Endothelial cell of umbilical vein (primary cell): ENCODE results near the gene LGI2. TPM values are rescaled to one million over a fixed set of nuclear protein-coding genes. Genes with fewer than 3 reads are reported as not detected.

Experiments used
- BruUV-seq: library from RNA; stranded (reverse); fragments of 400-500 nt; replicated peaks from 2 replicates; lab custom pipeline; 2021; lab: Mats Ljungman, UMichigan
- CTCF ChIA-PET: fragments of 300-600, 350-600 bp; sonication (Branson Sonifier 250); formaldehyde crosslinking; loops from one replicate; lab custom pipeline; 2021; ENCODE audit warnings: antibody characterized with exemption, inconsistent platforms; lab: Charles Lee
- POLR2A ChIA-PET: fragments of 300-600, 350-600 bp; sonication (Branson Sonifier 250); formaldehyde crosslinking; loops from one replicate; lab custom pipeline; 2021; ENCODE audit warnings: antibody characterized with exemption, inconsistent platforms; lab: Charles Lee
- DNase-seq: peaks from one replicate; pipeline ENCODE4 v3.0.0-alpha.2; 2011; ENCODE audit warnings: low read depth, low spot score
- FAIRE-seq: peaks from 2 replicates; lab custom pipeline; 2011; peaks lifted over from hg19 to GRCh38; lab: Jason Lieb, UNC
- H2AFZ ChIP-seq: 2 replicates; pipeline ENCODE4 v1.6.0; 2012; ENCODE audit warnings: low read depth, low read length, control low read depth, inconsistent platforms
- H3K27ac ChIP-seq: 2 replicates; pipeline ENCODE4 v1.5.1; 2011; ENCODE audit warnings: low read depth, mild to moderate bottlenecking, control low read depth, low read length, moderate library complexity; ENCODE audit not compliant: insufficient read depth
- H3K27me3 ChIP-seq, 2 experiments: 2 replicates each; pipeline versions ENCODE4 v1.6.0 to v1.6.1; 2011; ENCODE audit warnings: low read length in 2 of 2, mixed read lengths in 1 of 2; ENCODE audit not compliant: control insufficient read depth in 2 of 2, insufficient read depth in 2 of 2
- H3K36me3 ChIP-seq, 2 experiments: 2 replicates in 1 of 2; 3 replicates in 1 of 2; pipeline ENCODE4 v1.5.1; 2011; ENCODE audit warnings: low read length in 2 of 2, mild to moderate bottlenecking in 1 of 2, moderate library complexity in 1 of 2; ENCODE audit not compliant: control insufficient read depth in 2 of 2, insufficient read depth in 2 of 2; ENCODE audit errors: extremely low read depth in 1 of 2
- H3K4me1 ChIP-seq: 3 replicates; pipeline ENCODE4 v1.5.1; 2011; ENCODE audit warnings: mild to moderate bottlenecking, low read length; ENCODE audit not compliant: control insufficient read depth, insufficient read depth; ENCODE audit errors: extremely low read depth
- H3K4me2 ChIP-seq: 2 replicates; pipeline ENCODE4 v1.6.1; 2011; ENCODE audit warnings: low read length, control low read depth, mixed read lengths; ENCODE audit not compliant: insufficient read depth
- H3K4me3 ChIP-seq, 3 experiments: fragments of 200-600 bp in 1 of 3; sonication (generic), shearing (Covaris generic) in 1 of 3; replicated peaks in 1 of 3; 2 replicates each; pipeline ENCODE4 v1.5.1; 2011 to 2016; ENCODE audit warnings: control low read depth in 3 of 3, low read length in 3 of 3, mild to moderate bottlenecking in 2 of 3, inconsistent platforms in 1 of 3, low read depth in 1 of 3, moderate library complexity in 1 of 3; ENCODE audit not compliant: insufficient read depth in 1 of 3
- H3K79me2 ChIP-seq: 2 replicates; pipeline ENCODE4 v1.6.0; 2012; ENCODE audit warnings: low read length, inconsistent platforms; ENCODE audit not compliant: control insufficient read depth, insufficient read depth
- H3K9ac ChIP-seq: replicated peaks from 2 replicates; pipeline ENCODE3; 2011; ENCODE audit warnings: low read length, control low read depth; ENCODE audit not compliant: insufficient read depth; ENCODE audit errors: extremely low read depth
- H3K9me1 ChIP-seq: replicated peaks from 3 replicates; pipeline ENCODE4 v1.6.0; 2011; ENCODE audit warnings: mild to moderate bottlenecking, low read length; ENCODE audit not compliant: control insufficient read depth, insufficient read depth; ENCODE audit errors: extremely low read depth
- H3K9me3 ChIP-seq: replicated peaks from 2 replicates; pipeline ENCODE4 v1.5.1; 2012; ENCODE audit warnings: low read length, inconsistent platforms; ENCODE audit not compliant: control insufficient read depth, insufficient read depth
- H4K20me1 ChIP-seq: replicated peaks from 2 replicates; pipeline ENCODE3; 2011; ENCODE audit warnings: mild to moderate bottlenecking, low read length; ENCODE audit not compliant: control insufficient read depth, insufficient read depth; ENCODE audit errors: extremely low read depth
- EZH2 ChIP-seq: IDR thresholded peaks from 2 replicates; pipeline ENCODE4 v1.6.1; 2012; ENCODE audit warnings: borderline replicate concordance, low read depth, mild to moderate bottlenecking, moderate library complexity, low read length, inconsistent platforms; ENCODE audit not compliant: severe bottlenecking
- FOS ChIP-seq: IDR thresholded peaks from 2 replicates; pipeline ENCODE4 v1.6.1; 2011; ENCODE audit warnings: mild to moderate bottlenecking, low read length, moderate library complexity, borderline replicate concordance; ENCODE audit not compliant: insufficient read depth
- GATA2 ChIP-seq: IDR thresholded peaks from 2 replicates; pipeline ENCODE4 v1.7.0; 2011; ENCODE audit warnings: low read depth, mild to moderate bottlenecking, moderate library complexity, mixed read lengths, low read length; ENCODE audit not compliant: insufficient read length, insufficient read depth
- JUN ChIP-seq: IDR thresholded peaks from 2 replicates; pipeline ENCODE4 v1.6.1; 2011; ENCODE audit warnings: borderline replicate concordance, low read depth; ENCODE audit not compliant: insufficient read length, insufficient read depth
- MAX ChIP-seq: IDR thresholded peaks from 2 replicates; pipeline ENCODE4 v1.6.1; 2011; ENCODE audit not compliant: insufficient read depth, insufficient read length
- MYC ChIP-seq: IDR thresholded peaks from one replicate; pipeline ENCODE4 v1.6.1; 2011; ENCODE audit warnings: mild to moderate bottlenecking, low read depth, low read length
- POLR2A ChIP-seq: IDR thresholded peaks from 2 replicates; pipeline ENCODE4 v1.6.1; 2012; ENCODE audit warnings: low read depth, mild to moderate bottlenecking, control low read depth, low read length
- POLR2AphosphoS5 ChIP-seq: IDR thresholded peaks from 2 replicates; pipeline ENCODE4 v1.6.1; 2012; ENCODE audit warnings: low read depth, mild to moderate bottlenecking, control low read depth, low read length, moderate library complexity; ENCODE audit not compliant: insufficient read depth
- dilution Hi-C: fragments of 300-500 bp; cut with MboI; formaldehyde crosslinking; loops from one replicate; pipeline ENCODE4 v1.15.0; 2019; ENCODE audit warnings: low sequenced_read_pairs; ENCODE audit not compliant: extremely low pct_ligation_motif_present
- intact Hi-C: fragments of 100-400 bp; cut with micrococcal nuclease; formaldehyde crosslinking; loops from one replicate; pipeline ENCODE4 v1.10.0; 2022
- polyA plus RNA-seq, 4 experiments: library from polyadenylated mRNA; depleted of rRNA in 3 of 4; stranded (reverse) in 3 of 4; unstranded in 1 of 4; fragments of >200 nt; gene quantifications; 2 replicates each; pipeline versions ENCODE4 v1.2.1 to v1.2.3, GENCODE V29; 2011 to 2012; ENCODE audit warnings: missing spikeins in 1 of 4
- total RNA-seq: library from RNA; stranded (reverse); gene quantifications from 2 replicates; pipeline ENCODE4 v1.2.3, GENCODE V29; 2021
- TF ChIP-seq, protein P1 (sequence below), 2 donors: IDR thresholded peaks; 1 replicate in 1 of 2; 2 replicates in 1 of 2; pipeline ENCODE4 v1.5.1; 2011; ENCODE audit warnings: low read length in 2 of 2, mild to moderate bottlenecking in 2 of 2, moderate library complexity in 2 of 2, control low read depth in 1 of 2, inconsistent platforms in 1 of 2, low read depth in 1 of 2; ENCODE audit not compliant: insufficient read depth in 1 of 2; ENCODE audit errors: extremely low read depth in 1 of 2

LGI2 gene
- total and polyA plus RNA-seq, 2 donors (not counting 3 experiments of a cell fraction or from before 2014, with no cell fraction given), result not detected

DNA sequence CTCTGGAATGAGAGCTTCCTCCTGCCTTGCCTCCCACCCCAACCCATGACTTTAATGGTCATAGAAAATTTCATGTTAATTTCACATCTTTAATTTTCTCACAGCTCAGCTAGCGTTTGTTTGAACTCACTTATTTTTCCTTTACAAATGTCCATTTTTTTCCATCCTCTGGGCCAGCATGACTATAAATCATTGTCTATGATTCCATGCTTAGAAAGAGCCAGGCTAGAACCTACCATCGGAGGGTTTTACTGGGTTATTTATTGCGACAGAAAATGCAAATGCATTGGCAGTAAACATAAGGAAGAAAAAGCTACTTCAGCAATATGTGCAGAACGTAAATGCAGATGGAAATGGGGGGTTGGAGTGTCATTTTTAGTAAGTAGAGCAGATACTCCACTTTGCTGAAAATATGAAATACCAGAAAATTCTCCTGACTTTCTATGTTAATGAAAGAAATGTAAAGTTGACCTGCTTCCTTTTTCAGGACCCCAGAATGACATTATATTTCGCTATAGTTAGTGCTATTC is 37.1 kb downstream of the LGI2 start:
- Histone ChIP-seq H3K9me1 (no peaks in the 10 kb centered on the region), H3K4me1 (peaks cover 19% of the 10 kb centered on the region), H3K27me3 (no peaks in the 10 kb centered on the region), H3K4me3 (no peak overlapping the region), H3K27ac (no peak overlapping the region), H3K4me2 (no peak overlapping the region), H3K9me3 (no peaks in the 10 kb centered on the region), H3K79me2 (no peaks in the 10 kb centered on the region), H4K20me1 (no peaks in the 10 kb centered on the region), H2AFZ (no peak overlapping the region), H3K36me3 (no peaks in the 10 kb centered on the region), H3K9ac (no peak overlapping the region)
- no peak for TF ChIP-seq MYC
- no peak for TF ChIP-seq JUN
- TF ChIP-seq EZH2, result no peak
- TF ChIP-seq POLR2AphosphoS5, result no peak
- no peak for TF ChIP-seq MAX
- TF ChIP-seq POLR2A, result no peak
- TF ChIP-seq, protein P1, sequence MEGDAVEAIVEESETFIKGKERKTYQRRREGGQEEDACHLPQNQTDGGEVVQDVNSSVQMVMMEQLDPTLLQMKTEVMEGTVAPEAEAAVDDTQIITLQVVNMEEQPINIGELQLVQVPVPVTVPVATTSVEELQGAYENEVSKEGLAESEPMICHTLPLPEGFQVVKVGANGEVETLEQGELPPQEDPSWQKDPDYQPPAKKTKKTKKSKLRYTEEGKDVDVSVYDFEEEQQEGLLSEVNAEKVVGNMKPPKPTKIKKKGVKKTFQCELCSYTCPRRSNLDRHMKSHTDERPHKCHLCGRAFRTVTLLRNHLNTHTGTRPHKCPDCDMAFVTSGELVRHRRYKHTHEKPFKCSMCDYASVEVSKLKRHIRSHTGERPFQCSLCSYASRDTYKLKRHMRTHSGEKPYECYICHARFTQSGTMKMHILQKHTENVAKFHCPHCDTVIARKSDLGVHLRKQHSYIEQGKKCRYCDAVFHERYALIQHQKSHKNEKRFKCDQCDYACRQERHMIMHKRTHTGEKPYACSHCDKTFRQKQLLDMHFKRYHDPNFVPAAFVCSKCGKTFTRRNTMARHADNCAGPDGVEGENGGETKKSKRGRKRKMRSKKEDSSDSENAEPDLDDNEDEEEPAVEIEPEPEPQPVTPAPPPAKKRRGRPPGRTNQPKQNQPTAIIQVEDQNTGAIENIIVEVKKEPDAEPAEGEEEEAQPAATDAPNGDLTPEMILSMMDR (IDR thresholded peaks at IDR 0.05; ENCODE audit: extremely low read depth in 1 of 2, insufficient read depth in 1 of 2, low read depth in 1 of 2, low read length in 2 of 2), result no peak
- TF ChIP-seq GATA2, result no peak
- TF ChIP-seq FOS, result no peak
- no peak for DNase-seq
- BruUV-seq, result no TSS peak
- FAIRE-seq, result no peak
- CTCF ChIA-PET, result interaction anchor here (1.3 to 7.4 kb wide), 3 partner anchors 13 to 505 kb away, joined by 3 to 114 read pairs (median 6); no protein-coding TSS in a partner anchor
- POLR2A ChIA-PET, result no interaction called here
- dilution Hi-C loops, result no loop called here
- intact Hi-C loops, result loop anchor here (5.0 kb wide), 3 partner anchors 239 to 521 kb away; partner anchors contain the start of genes DHX15 and PI4K2B
